K562 (cell line): ENCODE measurements around the gene NOS2. TPM values are rescaled to one million over a fixed set of nuclear protein-coding genes. Genes with fewer than 3 reads are reported as not detected.

Experiments used
- ARID2 ChIP-seq: fragments of 450-650 bp; IDR thresholded peaks from 2 replicates; pipeline ENCODE4 v1.6.1; 2017; ENCODE audit warnings: antibody characterized with exemption, mild to moderate bottlenecking
- CHD4 ChIP-seq: fragments of 200-600 bp; sonication (generic); IDR thresholded peaks from 3 replicates; pipeline ENCODE4 v1.6.1; 2012; ENCODE audit warnings: low read depth, mild to moderate bottlenecking, mixed read lengths, low read length, inconsistent platforms; ENCODE audit not compliant: insufficient read depth, insufficient replicate concordance, poor library complexity, severe bottlenecking
- CXXC5 ChIP-seq: fragments of 250-450 bp; sonication (Bioruptor Pico); IDR thresholded peaks from 2 replicates; pipeline ENCODE4 v1.8.0; 2022; ENCODE audit warnings: inconsistent platforms, mild to moderate bottlenecking, moderate library complexity
- E2F3 ChIP-seq: fragments of 250-450 bp; sonication (Bioruptor Pico); IDR thresholded peaks from 2 replicates; pipeline ENCODE4 v1.4.0; 2020; ENCODE audit warnings: mild to moderate bottlenecking
- FOS ChIP-seq: IDR thresholded peaks from 3 replicates; pipeline ENCODE4 v1.6.1; 2011; ENCODE audit not compliant: insufficient read length; ENCODE audit errors: extremely low read depth
- GATA2 ChIP-seq: sonication (generic); formaldehyde crosslinking; IDR thresholded peaks from 2 replicates; pipeline ENCODE4 v1.4.0; 2020; ENCODE audit warnings: mild to moderate bottlenecking, missing genetic modification reagents
- KHSRP ChIP-seq: fragments of 450-650 bp; IDR thresholded peaks from 2 replicates; pipeline ENCODE4 v1.6.1; 2017
- MED1 ChIP-seq: sonication (generic); formaldehyde crosslinking; IDR thresholded peaks from 2 replicates; pipeline ENCODE4 v1.8.1; 2023; ENCODE audit warnings: missing genetic modification reagents, borderline replicate concordance
- MIER1 ChIP-seq: fragments of 450-650 bp; IDR thresholded peaks from 2 replicates; pipeline ENCODE4 v1.6.1; 2016; ENCODE audit warnings: antibody characterized with exemption, mild to moderate bottlenecking, low read depth
- NFRKB ChIP-seq: fragments of 450-650 bp; IDR thresholded peaks from 2 replicates; pipeline ENCODE4 v1.6.1; 2016; ENCODE audit warnings: low read depth
- NFXL1 ChIP-seq: fragments of 450-650 bp; formaldehyde crosslinking; IDR thresholded peaks from 2 replicates; pipeline ENCODE4 v1.4.0; 2021; ENCODE audit warnings: mild to moderate bottlenecking
- POLR2B ChIP-seq: fragments of 450-650 bp; IDR thresholded peaks from 2 replicates; pipeline ENCODE4 v1.6.1; 2018; ENCODE audit warnings: low read depth; ENCODE audit not compliant: partially characterized antibody
- POLR2G ChIP-seq: fragments of 200-400 bp; formaldehyde crosslinking; IDR thresholded peaks from 2 replicates; pipeline ENCODE4 v1.6.1; 2017; ENCODE audit warnings: low read depth, mild to moderate bottlenecking, antibody characterized with exemption, low read length, moderate library complexity
- RBFOX2 ChIP-seq: fragments of 200-400 bp; formaldehyde crosslinking; IDR thresholded peaks from 2 replicates; pipeline ENCODE4 v1.6.1; 2017; ENCODE audit warnings: low read depth, mild to moderate bottlenecking, low read length, moderate library complexity
- RBM25 ChIP-seq: fragments of 200-400 bp; formaldehyde crosslinking; IDR thresholded peaks from 2 replicates; pipeline ENCODE4 v1.6.1; 2018; ENCODE audit warnings: low read length, low read depth, moderate library complexity; ENCODE audit not compliant: severe bottlenecking
- SREBF1 ChIP-seq: fragments of 150-350 bp; IDR thresholded peaks from 2 replicates; pipeline ENCODE4 v1.6.1; 2014; ENCODE audit warnings: antibody characterized with exemption, low read depth, low read length, borderline replicate concordance
- SREBF2 ChIP-seq: sonication (generic); formaldehyde crosslinking; IDR thresholded peaks from 2 replicates; pipeline ENCODE4 v1.4.0; 2020; ENCODE audit warnings: mild to moderate bottlenecking, missing genetic modification reagents
- STAT5A ChIP-seq: IDR thresholded peaks from 2 replicates; pipeline ENCODE4 v1.6.1; 2012; ENCODE audit warnings: low read length, inconsistent platforms, borderline replicate concordance
- TBL1XR1 ChIP-seq, 2 experiments: IDR thresholded peaks; 2 replicates each; pipeline ENCODE4 v1.6.1; 2012; ENCODE audit warnings: improper control_type of control experiment in 2 of 2, low read length in 2 of 2, mild to moderate bottlenecking in 1 of 2
- TCF7 ChIP-seq: sonication (generic); IDR thresholded peaks from 2 replicates; pipeline ENCODE4 v1.6.1; 2016; ENCODE audit warnings: antibody characterized with exemption, borderline replicate concordance
- TGIF2 ChIP-seq: sonication (generic); formaldehyde crosslinking; IDR thresholded peaks from 2 replicates; pipeline ENCODE4 v1.8.1; 2022; ENCODE audit warnings: mild to moderate bottlenecking, missing genetic modification reagents, moderate library complexity
- ZKSCAN1 ChIP-seq: fragments of 150-350 bp; IDR thresholded peaks from 2 replicates; pipeline ENCODE4 v1.6.1; 2016; ENCODE audit warnings: low read depth, low read length
- ZNF24 ChIP-seq: fragments of 450-650 bp; IDR thresholded peaks from 2 replicates; pipeline ENCODE4 v1.6.1; 2016
- ZNF263 ChIP-seq: sonication (generic); formaldehyde crosslinking; IDR thresholded peaks from 2 replicates; pipeline ENCODE4 v1.8.0; 2022; ENCODE audit warnings: mild to moderate bottlenecking, missing genetic modification reagents, borderline replicate concordance
- ZNF445 ChIP-seq: fragments of 250-450 bp; sonication (Bioruptor Pico); IDR thresholded peaks from 2 replicates; pipeline ENCODE4 v1.4.0; 2020; ENCODE audit warnings: low read depth, mild to moderate bottlenecking, moderate library complexity
- polyA plus RNA-seq, 8 experiments: library from polyadenylated mRNA; depleted of rRNA in 4 of 8; stranded (reverse) in 5 of 8; unstranded in 3 of 8; fragments of >200 nt; fragmentation: Nextera tagmentation in 2 of 8; fragmentation: Illumina TruSeq in 1 of 8; extraction: Ambion mirVana in 2 of 8; extraction: Trizol in 1 of 8; gene quantifications; 2 replicates each; pipeline versions ENCODE4 v1.2.1 to v1.2.3, GENCODE V29; 2011 to 2014; ENCODE audit warnings: inconsistent platforms in 1 of 8, missing spikeins in 1 of 8
- total RNA-seq, 7 experiments: library from RNA; depleted of rRNA in 6 of 7; stranded (reverse); fragments of >200 nt in 6 of 7; fragmentation: Illumina TruSeq in 2 of 7; extraction: Trizol in 2 of 7; gene quantifications; 2 replicates each; pipeline versions ENCODE4 v1.2.1 to v1.2.3, GENCODE V29; 2011 to 2021; ENCODE audit warnings: low replicate concordance in 1 of 7
- TF ChIP-seq, protein P1 (sequence below): fragments of 450-650 bp; IDR thresholded peaks from 2 replicates; pipeline ENCODE4 v1.6.1; 2016; ENCODE audit warnings: borderline replicate concordance
- TF ChIP-seq, protein P2 (sequence below), 2 experiments: fragments of 450-650 bp in 1 of 2; sonication (generic) in 1 of 2; formaldehyde crosslinking in 1 of 2; IDR thresholded peaks in 1 of 2; conservative IDR thresholded peaks in 1 of 2; 2 replicates each; pipeline versions ENCODE4 v1.6.1 to v1.8.1; 2016 to 2023; ENCODE audit warnings: mild to moderate bottlenecking in 2 of 2, moderate library complexity in 2 of 2, inconsistent platforms in 1 of 2, missing genetic modification reagents in 1 of 2
- TF ChIP-seq, protein P3 (sequence below): sonication (generic); formaldehyde crosslinking; IDR thresholded peaks from 2 replicates; pipeline ENCODE4 v1.9.0; 2022; ENCODE audit warnings: mild to moderate bottlenecking, missing genetic modification reagents

NOS2 gene
- total and polyA plus RNA-seq, 9 of the 15 experiments (the other 6 are each of a cell fraction or from before 2014, with no cell fraction given) = not detected

DNA sequence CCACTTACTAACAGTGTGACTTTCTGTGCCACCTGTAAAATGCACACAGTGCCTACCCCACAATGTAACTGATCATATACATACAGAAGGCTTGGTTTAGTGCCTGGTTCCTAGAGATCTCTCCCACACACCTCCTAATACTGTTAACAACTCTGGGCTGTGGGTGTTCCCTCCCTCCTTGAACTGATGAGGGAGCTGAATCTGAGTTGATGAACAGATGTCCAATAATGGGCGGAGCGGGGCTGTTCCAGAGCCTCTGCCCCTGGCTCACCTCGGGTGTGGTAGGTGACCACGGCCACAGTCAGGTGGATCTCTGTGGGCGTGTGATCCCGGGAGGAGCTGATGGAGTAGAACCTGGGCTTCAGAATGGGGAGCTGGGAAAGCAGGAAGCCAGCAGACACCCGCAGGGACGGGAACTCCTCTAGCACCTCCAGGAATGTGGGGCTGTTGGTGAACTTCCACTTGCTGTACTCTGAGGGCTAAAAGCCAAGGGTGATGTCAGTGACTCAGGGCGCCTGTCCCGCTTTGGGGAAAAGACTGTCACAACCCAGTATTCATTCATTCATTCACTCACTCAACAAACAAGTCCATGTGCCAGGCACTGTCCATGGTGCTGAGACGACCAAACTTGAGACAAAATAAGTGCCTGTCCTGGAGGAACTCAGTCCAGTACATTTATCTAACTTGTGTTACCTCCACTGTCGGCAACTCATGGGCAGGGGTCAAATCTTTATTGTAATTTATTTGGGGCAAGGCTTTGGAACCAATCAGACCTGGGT is 37.6 kb downstream of the NOS2 start (continued):
- TF ChIP-seq, protein P1, sequence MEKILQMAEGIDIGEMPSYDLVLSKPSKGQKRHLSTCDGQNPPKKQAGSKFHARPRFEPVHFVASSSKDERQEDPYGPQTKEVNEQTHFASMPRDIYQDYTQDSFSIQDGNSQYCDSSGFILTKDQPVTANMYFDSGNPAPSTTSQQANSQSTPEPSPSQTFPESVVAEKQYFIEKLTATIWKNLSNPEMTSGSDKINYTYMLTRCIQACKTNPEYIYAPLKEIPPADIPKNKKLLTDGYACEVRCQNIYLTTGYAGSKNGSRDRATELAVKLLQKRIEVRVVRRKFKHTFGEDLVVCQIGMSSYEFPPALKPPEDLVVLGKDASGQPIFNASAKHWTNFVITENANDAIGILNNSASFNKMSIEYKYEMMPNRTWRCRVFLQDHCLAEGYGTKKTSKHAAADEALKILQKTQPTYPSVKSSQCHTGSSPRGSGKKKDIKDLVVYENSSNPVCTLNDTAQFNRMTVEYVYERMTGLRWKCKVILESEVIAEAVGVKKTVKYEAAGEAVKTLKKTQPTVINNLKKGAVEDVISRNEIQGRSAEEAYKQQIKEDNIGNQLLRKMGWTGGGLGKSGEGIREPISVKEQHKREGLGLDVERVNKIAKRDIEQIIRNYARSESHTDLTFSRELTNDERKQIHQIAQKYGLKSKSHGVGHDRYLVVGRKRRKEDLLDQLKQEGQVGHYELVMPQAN = peak; percentile 62; the same call in 1 of the 2 replicates
- TF ChIP-seq CHD4 (no peak), FOS (no peak), MIER1 (peak; percentile 94), POLR2G (no peak), RBM25 (no peak), ARID2 (no peak), NFRKB (no peak), GATA2 (CRISPR knock-in tag) (no peak), TBL1XR1 (IDR thresholded peaks at IDR 0.05; ENCODE audit: low read length in 2 of 2) (no peak), MED1 (no peak), KHSRP (no peak), ZNF445 (CRISPR knock-in tag) (no peak), STAT5A (no peak), POLR2B (no peak), E2F3 (CRISPR knock-in tag) (no peak), ZNF263 (CRISPR knock-in tag) (no peak), TGIF2 (CRISPR knock-in tag) (no peak), ZNF24 (peak; percentile 97), CXXC5 (CRISPR knock-in tag) (no peak), RBFOX2 (no peak), SREBF2 (CRISPR knock-in tag) (no peak; the same call in 1 of the 2 replicates), TCF7 (no peak), NFXL1 (CRISPR knock-in tag) (no peak), ZKSCAN1 (no peak), SREBF1 (no peak)
- TF ChIP-seq, protein P2, sequence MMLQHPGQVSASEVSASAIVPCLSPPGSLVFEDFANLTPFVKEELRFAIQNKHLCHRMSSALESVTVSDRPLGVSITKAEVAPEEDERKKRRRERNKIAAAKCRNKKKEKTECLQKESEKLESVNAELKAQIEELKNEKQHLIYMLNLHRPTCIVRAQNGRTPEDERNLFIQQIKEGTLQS (IDR thresholded peaks at IDR 0.05) = no peak
- TF ChIP-seq, protein P2 (CRISPR knock-in tag; conservative IDR thresholded peaks at IDR 0.05) = no peak
- TF ChIP-seq, protein P3, sequence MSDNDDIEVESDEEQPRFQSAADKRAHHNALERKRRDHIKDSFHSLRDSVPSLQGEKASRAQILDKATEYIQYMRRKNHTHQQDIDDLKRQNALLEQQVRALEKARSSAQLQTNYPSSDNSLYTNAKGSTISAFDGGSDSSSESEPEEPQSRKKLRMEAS (CRISPR knock-in tag) = 0 out of 2 replicates have a peak, but pooled peaks have one; percentile 28
